AML-193 (cell line): ENCODE measurements around the gene TRERF1.

Experiments
- DNase-seq, 2 experiments: peaks; one replicate each; lab custom pipeline; 2025; lab: John Stamatoyannopoulos, UW

Gene TRERF1

DNA sequence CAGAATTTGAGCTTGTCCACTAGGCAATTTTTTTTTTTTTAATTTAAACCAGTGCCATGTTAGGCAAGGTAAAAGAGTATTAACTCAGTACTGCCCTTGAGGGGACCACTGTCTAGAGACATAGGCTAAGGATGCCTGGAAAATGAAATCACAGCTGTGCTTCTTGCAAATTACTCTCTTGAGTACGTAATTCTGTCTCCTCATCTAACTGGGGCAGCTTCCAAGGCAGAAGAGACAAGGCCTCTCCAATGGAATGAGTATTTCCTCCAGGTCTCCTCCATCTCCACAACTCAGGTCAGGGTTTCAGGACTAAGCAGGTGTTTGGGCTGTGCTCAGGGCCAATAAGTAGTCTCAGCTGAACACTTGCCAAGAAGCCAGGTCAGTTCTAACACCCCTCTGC is 200.2 kb downstream of the TRERF1 start:
- DNase-seq: no peak

- no peak for DNase-seq
Measured at GRCh38 chr6:42250274-42250931, 201.3 kb downstream of the TRERF1 start.

DNA sequence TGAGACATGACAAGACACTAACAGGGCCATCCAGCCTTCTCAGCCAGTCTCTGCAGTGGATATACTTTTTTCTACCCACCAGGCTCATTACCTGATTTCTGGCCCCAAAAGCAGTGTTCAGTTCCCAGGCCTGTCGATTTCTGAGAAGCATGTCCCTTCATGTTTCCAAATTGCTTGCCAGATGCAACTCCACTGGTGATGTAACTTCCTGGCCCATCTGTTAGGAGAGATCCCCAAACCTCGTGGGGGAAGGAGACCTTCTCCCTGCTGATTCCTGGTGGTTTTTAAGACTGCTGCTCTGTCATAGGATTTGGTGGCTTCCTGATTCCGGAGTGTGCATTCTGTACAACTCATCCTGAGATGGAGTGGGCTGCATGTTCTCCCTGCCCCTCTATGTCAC is 202.4 kb downstream of the TRERF1 start:
- no peak for DNase-seq

DNA sequence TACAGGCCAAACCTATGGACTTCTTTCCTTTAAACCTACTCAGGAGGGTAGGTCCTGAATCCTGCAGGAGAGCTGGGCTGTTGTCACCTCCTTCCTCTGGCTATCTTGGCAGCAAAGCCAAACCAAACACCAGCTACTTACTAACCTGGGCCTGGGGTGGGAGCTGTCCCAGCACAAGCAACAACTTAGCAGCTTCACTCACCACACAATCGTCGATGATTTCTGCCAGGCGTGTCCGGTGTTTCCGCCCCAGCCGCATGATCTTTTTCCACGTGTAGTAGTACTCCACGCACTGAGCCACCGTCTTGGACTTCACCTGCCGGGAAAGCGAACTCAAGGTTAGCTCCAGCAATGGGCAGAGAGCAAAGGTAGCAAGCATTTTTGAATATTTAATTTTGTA is 208.7 kb downstream of the TRERF1 start:
- DNase-seq: no peak

- DNase-seq: no peak
Measured at GRCh38 chr6:42241915-42242314, 209.8 kb downstream of the TRERF1 start.

- DNase-seq: no peak
Measured at GRCh38 chr6:42239736-42240375, 211.9 kb downstream of the TRERF1 start.

GRCh38 chr6:42239333-42239732 is 212.4 kb downstream of the TRERF1 start:
- DNase-seq: no peak

- DNase-seq: no peak
Measured at GRCh38 chr6:42237857-42238256, 213.9 kb downstream of the TRERF1 start.

GRCh38 chr6:42236682-42237473 is 214.8 kb downstream of the TRERF1 start:
- no peak for DNase-seq

- no peak for DNase-seq
Measured at GRCh38 chr6:42236030-42236429, 215.7 kb downstream of the TRERF1 start.

DNA sequence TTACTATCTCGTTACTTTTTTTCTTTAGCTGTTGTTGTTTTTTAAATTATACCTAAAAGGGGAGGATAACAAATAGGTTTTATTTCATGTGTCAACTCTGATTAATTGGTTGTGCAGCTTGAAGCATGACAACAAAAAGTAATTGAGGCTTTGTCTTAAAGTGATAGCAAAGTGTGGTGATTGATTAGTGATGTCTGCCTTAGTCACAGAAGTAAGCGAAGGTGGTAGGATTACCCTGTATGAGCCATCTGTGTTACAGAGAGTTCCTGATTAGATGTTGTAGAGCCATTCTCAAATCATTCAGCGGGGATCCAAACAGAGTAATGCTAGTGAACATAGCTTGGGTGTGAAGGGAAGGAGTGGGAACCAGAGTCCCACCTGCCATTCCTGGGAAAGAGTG is 219.7 kb downstream of the TRERF1 start:
- DNase-seq: no peak

DNA sequence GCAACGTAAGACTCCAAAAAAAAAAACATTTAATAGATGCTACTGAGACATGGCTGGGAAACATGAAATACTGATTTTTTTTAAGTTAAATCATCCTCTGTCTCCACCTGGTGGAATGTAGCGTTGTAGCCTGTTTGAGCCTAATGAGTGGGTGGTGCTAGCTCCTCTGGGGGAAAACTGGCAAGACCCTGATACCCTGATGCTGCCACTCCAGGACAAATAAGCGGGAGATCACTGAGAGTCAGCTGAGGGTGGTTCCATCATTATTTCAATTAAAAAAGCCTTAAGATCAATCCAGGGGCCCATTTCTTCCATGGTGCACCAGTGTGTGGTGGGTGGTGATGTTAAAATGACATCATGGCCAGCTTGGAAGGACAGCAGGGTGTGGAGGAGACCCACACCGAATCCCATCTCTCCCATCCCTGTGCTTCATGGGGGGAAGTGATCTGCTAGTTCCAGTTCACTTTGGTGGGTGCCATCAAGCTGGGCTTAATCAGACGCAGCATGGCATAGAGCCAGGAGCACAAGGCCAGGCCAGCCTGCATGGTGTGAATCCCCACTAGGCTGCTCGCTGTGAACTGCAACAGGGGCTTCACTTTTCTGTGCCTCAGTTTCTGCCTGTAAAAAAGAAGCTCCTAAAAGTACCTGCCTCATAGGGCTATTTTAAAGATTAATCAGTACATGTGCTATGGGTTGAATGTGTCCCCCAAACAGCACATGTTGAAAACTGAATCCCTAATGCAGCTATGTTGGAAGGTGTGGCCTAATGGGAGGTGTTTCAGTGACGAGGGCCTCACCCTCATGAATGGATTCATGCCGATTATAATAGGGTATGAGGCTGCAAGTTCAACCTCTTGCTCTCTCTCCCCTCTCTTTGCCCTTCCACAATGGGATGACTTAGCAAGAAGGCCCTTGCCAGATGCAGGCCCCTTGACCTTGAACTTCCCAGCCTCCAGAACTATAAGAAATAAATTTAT is 221.1 kb downstream of the TRERF1 start:
- DNase-seq: no peak

- no peak for DNase-seq
Measured at GRCh38 chr6:42229506-42230119, 222.1 kb downstream of the TRERF1 start.

DNA sequence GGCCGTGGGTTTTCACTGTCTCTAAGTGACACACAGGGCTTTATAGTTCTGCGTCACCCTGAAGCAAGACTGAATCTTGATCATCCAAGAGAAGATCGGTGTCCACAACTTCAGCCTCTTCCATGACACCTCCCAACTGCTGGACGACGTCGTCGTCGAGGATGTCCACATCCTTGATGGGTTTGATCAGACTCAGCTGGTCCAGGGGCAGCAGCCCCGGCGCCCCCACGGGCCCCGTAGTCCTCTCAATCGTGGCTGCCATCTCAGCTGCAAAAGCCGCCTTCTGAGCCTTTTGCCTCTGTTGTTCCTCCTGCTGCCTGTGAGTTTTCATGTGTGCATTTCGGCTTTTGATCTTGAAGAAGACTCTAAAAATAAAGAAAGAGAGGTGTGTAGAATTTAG is 223.4 kb downstream of the TRERF1 start:
- no peak for DNase-seq

DNA sequence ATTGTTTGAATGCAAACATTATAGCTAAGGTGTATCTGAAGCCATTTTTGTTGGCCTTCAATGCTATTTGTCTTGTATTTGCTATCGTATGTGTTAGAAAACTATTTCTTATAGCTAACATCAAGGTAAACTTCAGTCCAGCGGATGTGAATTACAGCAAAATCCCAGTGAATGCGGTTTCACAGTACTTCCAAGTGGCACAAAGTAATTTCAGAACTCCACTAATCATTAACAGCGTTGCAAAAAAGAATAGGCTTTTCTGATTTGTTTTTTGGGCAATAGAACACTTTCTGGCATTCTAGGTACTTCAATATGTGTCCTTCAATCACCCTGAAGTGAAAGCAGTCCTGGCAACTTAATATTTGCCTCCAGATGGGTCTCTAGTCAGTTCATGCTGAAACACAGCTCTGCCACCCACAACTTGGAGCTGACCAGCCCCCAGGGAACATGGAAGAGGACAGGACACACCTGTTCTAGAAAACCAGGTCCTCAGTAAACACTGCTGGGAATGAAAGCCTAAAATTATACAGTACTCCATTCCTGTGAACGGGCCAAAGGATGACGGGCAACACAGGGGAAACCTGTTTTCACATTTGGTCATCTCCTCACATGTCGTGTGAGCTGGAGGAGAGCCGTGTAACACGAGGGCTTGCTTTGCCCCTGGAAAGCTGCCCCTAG is 224.4 kb downstream of the TRERF1 start:
- DNase-seq: no peak

DNA sequence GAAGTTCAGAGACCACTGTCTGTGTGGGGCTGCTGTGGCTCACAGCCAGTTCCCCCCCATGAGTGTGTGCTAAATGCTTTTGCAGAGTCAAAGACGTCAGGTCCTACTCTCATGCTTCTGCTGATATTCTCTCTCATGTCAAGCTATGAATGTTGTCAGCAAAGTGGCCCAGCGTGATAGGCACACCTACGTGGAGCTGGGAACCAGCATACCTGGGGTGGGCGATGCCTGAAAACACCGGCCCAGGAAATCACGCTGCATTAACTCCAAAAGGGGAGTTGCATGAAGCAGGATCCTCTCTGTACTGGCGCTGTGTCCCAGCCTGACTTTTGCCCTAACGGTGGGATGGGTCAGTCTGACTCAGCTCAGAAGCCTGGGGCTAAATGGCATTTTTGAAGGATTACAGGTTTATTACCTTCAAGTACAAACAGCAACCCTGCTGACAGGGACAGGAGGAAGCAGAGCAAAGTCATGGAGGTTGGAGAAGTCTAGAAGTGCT is 225.0 kb downstream of the TRERF1 start:
- no peak for DNase-seq

GRCh38 chr6:42226161-42226611 is 225.5 kb downstream of the TRERF1 start:
- DNase-seq: no peak

- DNase-seq: no peak
Measured at GRCh38 chr6:42225419-42225818, 226.3 kb downstream of the TRERF1 start.

DNA sequence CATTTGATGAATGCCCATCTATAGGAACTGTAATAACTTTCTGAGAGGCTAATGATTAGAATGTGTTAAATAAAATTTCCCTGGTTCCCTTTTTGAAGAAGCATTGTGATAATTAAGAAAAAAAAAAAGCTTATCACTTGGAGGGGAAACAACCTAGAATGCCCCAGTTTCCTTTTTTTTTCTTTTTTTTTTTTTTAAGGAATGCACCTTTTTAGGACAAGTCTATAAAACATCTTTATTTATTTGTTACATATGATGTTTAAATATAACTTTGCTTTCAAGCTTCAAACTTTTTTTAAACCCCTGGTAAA is 226.7 kb downstream of the TRERF1 start:
- no peak for DNase-seq

DNA sequence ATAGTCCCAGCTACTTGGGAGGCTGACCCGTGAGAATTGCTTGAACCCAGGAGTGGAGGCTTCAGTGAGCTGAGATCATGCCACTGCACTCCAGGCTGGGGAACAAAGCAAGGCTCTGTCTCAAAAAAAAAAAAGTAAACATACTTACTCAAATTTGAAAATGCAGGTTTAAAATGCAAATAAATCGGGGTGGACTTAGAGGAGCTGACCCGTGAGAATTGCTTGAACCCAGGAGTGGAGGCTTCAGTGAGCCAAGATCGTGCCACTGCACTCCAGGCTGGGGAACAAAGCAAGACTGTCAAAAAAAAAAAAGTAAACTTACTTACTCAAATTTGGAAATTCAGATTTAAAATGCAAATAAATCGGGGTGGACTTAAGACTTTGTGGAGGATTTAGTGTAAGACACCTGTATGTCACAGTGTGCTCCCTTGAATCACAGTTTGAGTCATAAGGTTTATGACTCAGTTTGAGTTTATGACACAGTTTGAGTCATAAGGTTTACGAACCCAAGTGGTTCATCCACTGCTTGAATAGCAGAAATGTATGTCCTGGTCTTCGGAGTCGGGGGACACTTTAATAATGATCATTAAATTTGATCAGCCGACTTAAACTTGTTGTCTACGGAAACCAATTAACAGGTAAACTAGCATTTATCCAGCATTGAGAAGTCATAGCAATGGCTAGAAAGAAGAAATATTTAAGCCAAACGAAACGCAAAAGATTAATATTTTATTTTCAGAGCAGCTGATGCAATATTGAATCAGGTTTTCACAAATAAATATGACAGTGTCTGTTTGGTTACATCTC is 227.3 kb downstream of the TRERF1 start:
- no peak for DNase-seq
